GM12891 (cell line): ENCODE measurements around the gene IRAK1BP1.
"Not testable (repeated sequence)": the region's sequence is repeated elsewhere in the genome, so short reads cannot be mapped to it uniquely, and the experiment has no call there.

Source experiments
- DNase-seq: peaks from one replicate; pipeline ENCODE4 v3.0.0; 2011; ENCODE audit warnings: low spot score; ENCODE audit not compliant: insufficient read length
- FAIRE-seq: peaks from 2 replicates; lab custom pipeline; 2011; peaks lifted over from hg19 to GRCh38; lab: Jason Lieb, UNC
- PAX5 ChIP-seq: IDR thresholded peaks from 2 replicates; pipeline ENCODE4 v1.6.1; 2011; ENCODE audit warnings: low read length, moderate library complexity, mild to moderate bottlenecking; ENCODE audit not compliant: insufficient read depth, severe bottlenecking
- POLR2A ChIP-seq: IDR thresholded peaks from 2 replicates; pipeline ENCODE4 v1.6.1; 2011; ENCODE audit warnings: low read depth, low read length, control low read depth
- POLR2AphosphoS5 ChIP-seq: IDR thresholded peaks from 2 replicates; pipeline ENCODE4 v1.6.1; 2011; ENCODE audit warnings: low read depth, low read length, control low read depth
- POU2F2 ChIP-seq: IDR thresholded peaks from 2 replicates; pipeline ENCODE4 v1.6.1; 2011; ENCODE audit warnings: low read depth, mild to moderate bottlenecking, control low read depth, low read length, moderate library complexity
- SPI1 ChIP-seq: IDR thresholded peaks from 2 replicates; pipeline ENCODE4 v1.6.1; 2011; ENCODE audit warnings: low read depth, low read length, control low read depth
- TAF1 ChIP-seq: IDR thresholded peaks from 2 replicates; pipeline ENCODE4 v1.6.1; 2011; ENCODE audit warnings: low read depth, low read length, control low read depth

The IRAK1BP1 gene

GRCh38 chr6:78867020-78867369 lies 356 bp upstream of the IRAK1BP1 start:
- FAIRE-seq (no peak), DNase-seq (peak; percentile 29)
- no peak for TF ChIP-seq PAX5
- TF ChIP-seq SPI1 = no peak
- no peak for TF ChIP-seq TAF1
- TF ChIP-seq POU2F2 = no peak
- no peak for TF ChIP-seq POLR2AphosphoS5
- no peak for TF ChIP-seq POLR2A

GRCh38 chr6:78868116-78868515 lies 765 bp downstream of the IRAK1BP1 start:
- FAIRE-seq (no peak), DNase-seq (no peak)

GRCh38 chr6:78875505-78875904 lies 8.2 kb downstream of the IRAK1BP1 start:
- TF ChIP-seq SPI1 (no peak), POU2F2 (no peak), PAX5 (no peak), POLR2A (no peak)
- DNase-seq (no peak), FAIRE-seq (no peak)

More at GRCh38 chr6:78868116-78868515, 765 bp downstream of the IRAK1BP1 start:
- TF ChIP-seq POLR2AphosphoS5 (no peak), TAF1 (no peak), POLR2A (no peak)

- no peak for TF ChIP-seq POU2F2
- no peak for TF ChIP-seq SPI1
- TF ChIP-seq TAF1 = no peak
- DNase-seq = no peak
- no peak for FAIRE-seq
These were observed 16.3 kb downstream of the IRAK1BP1 start for GRCh38 chr6:78883651-78884050.

GRCh38 chr6:78889901-78890300 lies 22.6 kb downstream of the IRAK1BP1 start:
- DNase-seq, FAIRE-seq: not testable (repeated sequence)

GRCh38 chr6:78896227-78896626 lies 28.9 kb downstream of the IRAK1BP1 start:
- FAIRE-seq = no peak
- TF ChIP-seq POLR2A (no peak), POU2F2 (no peak), SPI1 (no peak), POLR2AphosphoS5 (no peak), PAX5 (no peak), TAF1 (no peak)
- no peak for DNase-seq

- TF ChIP-seq SPI1 = no peak
- TF ChIP-seq POLR2AphosphoS5 = no peak
- no peak for TF ChIP-seq TAF1
- TF ChIP-seq POLR2A = no peak
- TF ChIP-seq PAX5 = no peak
- TF ChIP-seq POU2F2 = no peak
- DNase-seq = no peak
- FAIRE-seq = no peak
These were observed 41.3 kb downstream of the IRAK1BP1 start for GRCh38 chr6:78908621-78909020.

- DNase-seq = no peak
- FAIRE-seq = peak; percentile 5
- TF ChIP-seq SPI1 = peak; percentile 78
- TF ChIP-seq POLR2A = no peak
These were observed 42.0 kb downstream of the IRAK1BP1 start for GRCh38 chr6:78909391-78909790.

GRCh38 chr6:78910010-78910409 lies 42.7 kb downstream of the IRAK1BP1 start:
- TF ChIP-seq TAF1 (no peak), POLR2AphosphoS5 (no peak), POU2F2 (no peak), PAX5 (no peak), POLR2A (no peak), SPI1 (no peak)
- FAIRE-seq = no peak
- no peak for DNase-seq

- DNase-seq (peak; percentile 43), FAIRE-seq (peak; percentile 78)
- TF ChIP-seq POU2F2 = no peak
- no peak for TF ChIP-seq POLR2AphosphoS5
- TF ChIP-seq PAX5 = no peak
- no peak for TF ChIP-seq TAF1
- TF ChIP-seq SPI1 = no peak
- no peak for TF ChIP-seq POLR2A
These were observed 43.3 kb downstream of the IRAK1BP1 start for GRCh38 chr6:78910591-78911171.

- TF ChIP-seq SPI1 (no peak), POLR2A (no peak), POU2F2 (no peak), PAX5 (no peak), POLR2AphosphoS5 (no peak), TAF1 (no peak)
- DNase-seq (no peak), FAIRE-seq (no peak)
These were observed 44.0 kb downstream of the IRAK1BP1 start for GRCh38 chr6:78911218-78911940.
